GM18511 (cell line): ENCODE results near the gene PGLYRP2.
A peak's percentile ranks its signal among the peaks of the same experiment; 100 is the strongest.

ENCODE experiments used
- ATAC-seq: cut with Tn5 transposase; IDR thresholded peaks from one replicate; pipeline ENCODE4 v1.9.1; 2021; ENCODE audit warnings: mild to moderate bottlenecking, moderate library complexity; ENCODE audit not compliant: unreplicated experiment

PGLYRP2 gene

DNA sequence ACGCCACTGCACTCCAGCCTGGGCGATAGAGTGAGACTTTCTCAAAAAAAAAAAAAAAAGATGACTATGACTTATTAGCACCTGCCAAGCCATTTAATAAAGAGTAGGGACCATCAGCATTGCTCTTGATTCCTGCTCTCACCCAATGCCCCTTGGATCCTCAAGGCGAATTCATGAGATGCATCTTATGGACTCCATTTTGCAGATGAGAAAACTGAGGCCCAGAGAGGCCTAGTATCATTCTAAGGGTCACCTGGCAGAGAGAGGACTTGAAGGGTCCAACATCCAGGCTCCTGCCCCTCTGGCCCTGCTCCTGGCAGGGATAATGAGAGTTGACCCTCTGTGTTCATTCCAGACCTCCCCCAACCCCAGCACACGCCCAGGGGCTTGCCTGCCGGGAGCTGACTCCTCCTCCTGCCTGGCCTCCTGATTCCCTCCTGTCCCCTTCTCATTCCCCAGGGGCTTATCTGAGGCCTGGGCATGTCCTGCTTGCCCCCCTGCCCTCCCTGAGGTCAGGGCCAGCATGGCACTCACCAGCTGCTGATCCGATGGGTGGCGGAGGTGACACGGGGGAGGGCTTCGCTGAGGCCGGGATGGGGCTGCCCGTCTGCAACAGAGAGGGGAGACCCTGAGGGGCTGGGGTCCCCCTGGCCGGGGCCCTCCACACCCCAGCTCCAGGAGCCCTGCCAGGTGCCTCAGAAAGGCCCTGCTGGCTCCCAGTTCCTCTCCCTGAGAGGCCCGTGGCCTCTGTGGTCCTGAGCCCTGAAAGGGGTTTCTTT lies 37.0 kb downstream of the PGLYRP2 start:
- no peak for ATAC-seq

DNA sequence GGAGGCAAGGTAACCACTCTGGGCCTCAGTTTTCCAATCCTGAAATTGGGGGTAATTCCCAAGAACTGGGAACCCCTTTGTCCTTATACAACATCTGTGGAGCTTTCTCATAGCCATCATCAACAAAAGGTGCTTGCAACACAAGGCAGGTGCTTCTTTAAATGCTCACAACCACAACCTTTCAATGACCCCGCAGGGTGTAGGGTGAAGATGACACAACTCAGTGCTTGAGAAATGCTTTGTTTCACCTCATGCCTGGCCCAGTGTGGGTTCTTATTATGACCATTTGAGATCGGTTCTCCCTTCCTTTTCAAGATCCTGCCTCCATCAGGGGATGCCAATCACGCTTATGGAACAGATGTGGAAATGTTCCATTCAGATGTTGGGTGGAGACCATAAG lies 38.0 kb downstream of the PGLYRP2 start:
- no peak for ATAC-seq

DNA sequence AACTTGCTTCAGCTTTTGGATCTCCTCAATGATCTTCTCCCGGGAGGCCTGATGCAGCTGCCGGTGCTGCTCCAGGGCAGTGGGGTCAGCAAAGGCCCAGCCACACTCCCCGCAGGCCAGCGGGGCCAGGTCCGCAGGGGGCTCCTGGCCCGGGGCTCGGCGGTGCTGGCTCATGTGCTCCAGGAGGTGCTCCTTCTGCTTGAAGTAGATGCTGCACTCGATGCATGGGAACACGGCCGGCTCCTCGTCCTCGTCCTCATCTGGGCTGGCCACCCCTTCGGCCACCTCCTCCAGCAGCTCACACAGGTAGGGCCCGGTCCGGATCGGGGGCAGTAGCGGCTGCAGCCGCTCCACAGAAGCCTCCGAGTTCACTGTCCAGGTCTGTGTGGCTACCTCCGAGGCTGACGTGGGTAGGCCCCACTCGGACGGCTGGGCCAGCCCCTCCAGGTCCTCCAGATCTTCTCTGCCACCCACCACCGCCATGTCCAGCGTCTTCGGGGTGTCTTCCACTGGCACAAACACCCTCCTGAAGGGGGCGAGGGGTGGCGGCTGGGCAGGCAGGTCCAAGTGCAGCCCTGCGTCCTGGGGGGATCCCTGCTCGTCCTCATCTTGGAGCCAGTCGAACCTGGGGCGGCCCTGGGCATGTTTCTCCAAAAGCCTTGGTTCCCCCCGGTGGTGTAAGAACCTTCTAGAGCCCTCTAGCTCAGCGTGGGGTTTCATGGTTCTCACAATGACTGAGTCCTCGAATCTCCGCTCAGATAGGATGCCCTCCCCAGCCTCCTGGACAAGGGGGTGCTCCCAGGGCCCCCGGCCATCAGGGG lies 39.3 kb downstream of the PGLYRP2 start:
- no peak for ATAC-seq

DNA sequence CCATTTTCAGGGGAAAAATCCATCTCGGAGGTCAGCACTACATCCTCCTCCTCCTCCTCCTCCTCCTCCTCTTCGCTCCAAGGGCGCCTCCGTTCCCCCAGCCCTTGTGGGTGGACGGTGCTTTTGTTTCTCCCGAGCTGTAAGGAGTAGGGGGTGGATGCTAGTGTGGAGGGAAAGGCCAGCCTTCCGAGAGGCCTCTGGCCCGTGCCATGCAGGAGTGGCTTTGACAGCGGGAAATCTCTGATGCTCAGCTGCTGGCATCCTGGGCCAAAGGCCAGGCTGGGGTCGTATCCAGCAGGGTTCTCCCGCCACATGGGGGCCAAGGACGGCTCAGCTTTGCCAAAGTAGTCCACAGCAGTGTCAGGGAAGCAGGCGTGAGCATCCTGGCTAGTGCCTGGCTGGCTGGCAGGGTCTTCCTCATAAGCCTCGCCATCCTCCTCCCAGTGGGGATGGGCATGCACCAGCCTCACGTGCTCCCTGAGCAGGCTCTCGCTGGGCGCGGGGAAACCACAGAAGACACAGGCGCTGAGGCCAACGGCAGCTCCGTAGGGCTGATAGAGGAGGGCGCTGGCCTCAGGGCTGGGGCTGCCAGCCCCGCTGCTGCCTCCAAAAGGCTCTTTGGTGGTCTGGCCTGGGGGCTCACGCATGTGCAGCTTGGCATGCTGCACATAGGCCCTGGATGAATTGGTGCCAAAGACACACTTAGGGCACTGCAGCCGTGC lies 40.1 kb downstream of the PGLYRP2 start:
- ATAC-seq: no peak

DNA sequence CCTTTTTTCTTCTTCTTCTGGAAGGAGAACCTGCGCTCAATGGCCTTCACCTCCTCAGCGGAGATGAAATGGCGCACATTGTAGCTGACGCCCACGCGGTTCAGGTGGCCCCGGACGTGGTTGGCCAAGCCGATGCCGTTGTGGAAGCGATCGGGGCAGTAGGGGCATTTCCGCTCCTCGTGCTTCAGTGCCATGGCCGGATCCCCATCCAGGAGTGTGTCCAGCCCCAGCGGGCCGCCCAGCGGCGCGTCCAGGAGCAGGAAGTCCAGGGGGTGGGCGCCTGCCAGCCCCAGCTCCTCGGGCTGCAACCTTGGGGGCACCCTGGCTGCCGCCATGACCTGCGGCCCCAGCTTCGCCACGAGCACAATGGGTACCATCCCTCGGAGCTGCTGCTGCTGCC lies 40.7 kb downstream of the PGLYRP2 start:
- ATAC-seq: no peak

DNA sequence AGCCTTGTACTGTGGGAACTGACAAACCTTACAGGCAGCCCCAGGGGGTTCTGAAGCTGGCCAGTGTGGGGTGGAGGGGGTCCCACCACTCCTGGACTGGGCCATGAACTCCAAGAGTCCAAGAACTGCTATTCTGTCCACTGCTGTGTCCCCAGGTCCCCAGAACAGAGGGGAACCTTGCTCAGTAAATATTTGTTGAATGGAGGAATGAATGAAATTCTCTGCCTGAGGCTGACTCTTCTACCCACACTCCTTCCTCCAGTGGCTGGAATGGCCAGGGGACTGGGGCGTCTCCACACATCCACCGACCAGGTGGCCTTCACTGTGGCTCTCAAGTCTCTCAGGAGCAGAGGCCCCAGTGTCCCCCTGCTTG lies 41.2 kb downstream of the PGLYRP2 start:
- no peak for ATAC-seq

DNA sequence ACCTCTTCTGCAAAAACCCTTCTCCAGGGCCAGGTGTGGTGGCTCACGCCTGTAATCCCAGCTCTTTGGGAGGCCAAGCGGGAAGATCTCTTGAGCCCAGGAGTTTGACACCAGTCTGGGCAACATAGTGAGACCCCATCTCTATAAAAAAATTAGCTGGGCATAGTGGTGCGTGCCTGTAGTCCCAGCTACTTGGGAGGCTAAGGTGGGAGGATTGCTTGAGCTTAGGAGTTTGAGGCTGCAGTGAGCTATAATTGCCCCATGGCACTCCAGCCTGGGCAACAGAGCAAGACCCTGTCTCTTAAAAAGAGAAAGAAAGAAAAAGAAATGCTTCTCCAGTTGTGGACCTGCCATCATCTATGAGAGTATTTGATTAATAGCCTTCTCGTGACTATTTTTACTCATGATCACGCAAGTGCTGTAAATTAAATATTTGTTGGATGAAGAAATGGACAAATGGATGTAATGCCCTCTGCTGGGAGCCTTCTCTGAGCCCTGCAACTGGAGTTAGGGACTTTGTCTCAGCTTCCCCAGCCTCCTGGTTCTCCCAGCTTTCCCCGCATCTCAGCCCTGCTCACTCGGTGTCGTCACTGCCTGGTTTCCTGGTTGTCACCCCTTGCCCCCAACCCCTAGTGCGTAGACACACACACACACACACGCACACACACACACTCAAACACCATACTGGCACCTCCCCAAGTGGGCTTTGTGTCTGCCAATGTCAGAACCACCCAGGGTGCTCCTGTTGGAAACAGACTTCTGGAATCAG lies 41.8 kb downstream of the PGLYRP2 start:
- no peak for ATAC-seq

DNA sequence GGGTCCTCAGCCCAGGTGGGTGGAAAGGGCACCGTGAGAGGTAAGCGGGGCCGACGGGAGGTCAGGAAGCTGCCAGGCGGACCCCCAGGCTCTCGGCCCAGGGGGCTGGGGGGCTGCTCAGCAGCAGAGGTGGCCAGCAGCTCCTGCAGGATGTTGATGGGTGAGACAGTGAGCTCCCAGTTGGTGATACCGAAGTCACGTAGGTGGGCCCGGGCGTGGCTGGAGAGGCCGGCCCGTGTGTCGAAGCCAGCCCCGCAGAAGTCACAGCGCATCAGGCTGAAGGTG lies 42.5 kb downstream of the PGLYRP2 start:
- ATAC-seq: no peak

DNA sequence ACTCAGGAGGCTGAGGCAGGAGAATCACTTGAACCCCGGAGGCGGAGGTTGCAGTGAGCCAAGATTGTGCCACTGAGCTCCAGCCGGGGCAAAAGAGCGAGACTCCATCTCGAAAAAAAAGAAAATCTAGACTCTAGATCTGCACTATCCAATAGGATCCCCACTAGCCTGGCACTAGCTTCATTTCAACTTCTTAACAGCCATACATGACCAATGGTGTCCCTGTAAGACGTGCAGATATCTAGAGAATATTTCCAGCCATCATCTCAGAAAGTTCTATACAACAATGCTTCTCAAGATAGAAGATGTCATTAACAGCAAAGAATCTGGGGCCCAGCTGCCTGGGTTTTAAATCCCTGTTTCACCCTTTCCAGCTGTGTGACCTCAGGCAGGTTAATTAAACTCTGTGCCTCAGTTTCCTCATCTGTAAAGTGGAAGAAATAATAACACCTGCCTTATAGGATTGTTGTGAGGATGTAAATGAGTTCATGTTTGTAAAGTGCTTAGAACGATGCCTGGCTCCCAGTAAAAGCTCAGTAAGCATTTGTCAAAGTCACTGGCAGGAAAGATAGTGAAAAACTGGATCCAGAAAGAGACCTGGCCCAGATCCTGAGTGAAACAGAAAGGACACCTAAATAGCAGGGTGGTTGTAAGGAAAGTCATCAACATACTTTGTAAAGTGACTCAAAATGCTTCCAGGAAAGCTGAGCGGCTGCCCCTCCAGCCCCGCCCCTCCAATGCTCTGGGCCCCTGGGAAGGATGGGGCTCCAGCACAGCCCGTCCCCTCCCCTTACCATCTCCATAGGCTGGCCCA lies 43.1 kb downstream of the PGLYRP2 start:
- ATAC-seq: no peak

DNA sequence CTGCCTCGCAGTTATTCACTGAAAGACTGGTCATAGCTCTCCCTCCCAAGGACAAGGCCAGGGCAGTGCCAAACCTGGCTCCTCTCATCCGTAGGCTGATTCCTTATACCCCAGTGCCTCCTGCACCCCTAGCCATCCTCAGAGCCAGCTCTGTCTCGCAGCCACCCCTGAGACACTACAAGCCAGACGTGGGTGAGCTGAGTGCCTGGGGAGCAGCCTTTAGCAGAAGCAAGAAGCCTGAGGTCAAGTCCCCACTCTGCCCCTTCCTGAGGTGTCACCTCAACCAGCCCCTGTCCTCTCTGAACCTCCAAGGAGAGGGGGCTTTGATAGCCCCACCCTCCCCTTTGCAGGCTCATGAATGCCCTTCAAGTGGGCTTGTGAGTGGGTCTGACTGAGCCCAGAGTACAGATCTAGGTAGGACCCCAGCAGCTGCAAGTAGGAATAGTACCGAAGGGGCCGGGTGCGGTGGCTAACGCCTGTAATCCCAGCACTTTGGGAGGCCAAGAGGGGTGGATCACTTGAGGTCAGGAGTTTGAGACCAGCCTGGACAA lies 45.7 kb downstream of the PGLYRP2 start:
- ATAC-seq: no peak

DNA sequence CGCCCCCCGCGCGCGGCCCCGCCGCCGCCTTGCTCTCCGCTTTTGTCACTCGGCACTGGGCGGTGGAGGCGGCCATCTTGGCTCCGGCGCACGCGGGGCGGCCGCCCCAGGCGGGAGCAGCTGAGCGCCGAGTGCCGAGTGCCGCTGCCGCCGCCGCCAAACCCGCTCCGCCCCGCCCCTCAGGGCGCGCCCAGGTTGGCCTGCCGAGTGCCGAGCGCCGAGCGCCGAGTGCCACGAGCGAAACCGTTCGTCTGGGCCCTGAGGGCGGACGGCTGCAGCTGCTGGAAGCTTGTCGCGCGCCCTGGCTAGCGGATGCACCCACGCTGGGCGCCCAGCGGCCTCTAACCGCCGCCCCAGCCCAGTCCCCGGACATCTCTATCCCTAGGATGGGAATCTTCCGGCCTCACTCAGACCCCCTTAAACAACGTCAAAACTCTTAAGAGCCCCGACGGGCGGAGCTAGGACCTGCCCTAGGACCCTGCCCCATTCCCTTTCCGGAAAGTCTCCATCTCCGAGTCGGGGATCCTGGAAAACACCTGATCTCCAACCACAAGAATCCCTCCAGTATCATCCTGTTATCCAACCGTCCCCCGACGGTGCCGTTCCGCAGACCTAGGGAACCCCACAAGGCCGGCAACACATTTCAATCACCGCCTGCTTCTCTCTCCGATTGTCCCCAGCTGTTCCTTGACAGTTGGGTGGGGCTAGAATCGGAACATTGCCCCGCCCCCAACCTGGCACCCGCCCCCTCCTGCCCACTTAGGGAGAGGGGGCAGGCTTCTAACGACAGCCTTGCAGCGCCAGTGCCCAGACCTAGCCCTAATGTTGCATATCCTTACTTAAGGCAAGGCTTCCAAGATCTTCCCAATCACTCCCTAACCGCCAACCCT lies 46.4 kb downstream of the PGLYRP2 start:
- ATAC-seq: peak; percentile 84

DNA sequence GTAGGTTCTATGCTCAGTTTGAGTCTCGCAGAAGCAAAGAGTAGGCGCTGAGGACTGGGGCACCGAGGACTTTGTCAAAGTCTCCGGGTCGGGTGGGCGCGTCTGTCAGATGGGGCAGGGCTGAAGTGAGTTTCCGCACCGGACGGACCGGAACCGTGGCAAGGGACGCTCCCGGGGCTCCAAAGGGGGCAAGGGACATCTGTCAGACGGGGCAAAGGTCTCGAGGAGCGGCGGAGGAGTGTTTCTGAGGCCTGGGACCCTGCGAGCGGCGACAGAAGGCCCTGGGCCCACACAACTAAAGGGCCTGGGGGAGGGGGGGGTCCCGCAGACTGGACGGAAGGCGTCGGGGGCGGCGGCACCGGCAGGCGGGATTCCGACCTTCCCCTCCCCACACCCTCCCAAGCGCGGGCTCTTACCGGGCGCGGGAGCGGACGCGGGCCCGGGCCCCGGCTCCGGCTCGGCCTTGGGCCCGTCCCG lies 47.2 kb downstream of the PGLYRP2 start:
- ATAC-seq: no peak

DNA sequence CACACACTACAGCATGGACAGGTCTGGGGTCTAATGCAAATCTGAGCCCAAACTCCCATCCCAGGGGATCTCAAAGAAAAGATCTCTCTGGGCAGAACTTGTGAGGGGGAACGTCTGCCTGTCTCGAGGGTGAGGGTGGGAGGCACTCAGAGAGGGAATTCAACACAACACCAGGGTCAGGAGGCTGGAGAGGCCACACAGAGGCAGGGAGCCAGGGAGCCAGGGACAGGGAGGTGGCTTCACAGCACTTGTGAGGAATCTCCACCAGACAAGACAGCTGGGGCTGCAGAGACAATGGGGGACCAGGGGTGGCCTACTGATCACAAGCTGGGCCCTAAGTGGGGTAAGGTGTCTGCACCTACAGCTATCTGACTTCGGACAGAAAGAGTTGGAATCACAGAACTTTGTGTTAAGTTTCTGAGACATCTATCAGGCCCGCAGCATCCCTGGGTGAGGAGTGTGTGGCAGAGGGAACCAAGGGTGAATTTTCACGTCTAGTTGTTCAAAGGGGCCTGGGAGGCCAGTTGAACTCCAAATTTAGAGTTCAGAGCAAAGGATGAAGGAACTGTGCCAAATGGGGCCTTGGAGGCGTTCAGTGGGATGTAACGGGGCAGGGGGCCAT lies 47.8 kb downstream of the PGLYRP2 start:
- ATAC-seq: no peak

DNA sequence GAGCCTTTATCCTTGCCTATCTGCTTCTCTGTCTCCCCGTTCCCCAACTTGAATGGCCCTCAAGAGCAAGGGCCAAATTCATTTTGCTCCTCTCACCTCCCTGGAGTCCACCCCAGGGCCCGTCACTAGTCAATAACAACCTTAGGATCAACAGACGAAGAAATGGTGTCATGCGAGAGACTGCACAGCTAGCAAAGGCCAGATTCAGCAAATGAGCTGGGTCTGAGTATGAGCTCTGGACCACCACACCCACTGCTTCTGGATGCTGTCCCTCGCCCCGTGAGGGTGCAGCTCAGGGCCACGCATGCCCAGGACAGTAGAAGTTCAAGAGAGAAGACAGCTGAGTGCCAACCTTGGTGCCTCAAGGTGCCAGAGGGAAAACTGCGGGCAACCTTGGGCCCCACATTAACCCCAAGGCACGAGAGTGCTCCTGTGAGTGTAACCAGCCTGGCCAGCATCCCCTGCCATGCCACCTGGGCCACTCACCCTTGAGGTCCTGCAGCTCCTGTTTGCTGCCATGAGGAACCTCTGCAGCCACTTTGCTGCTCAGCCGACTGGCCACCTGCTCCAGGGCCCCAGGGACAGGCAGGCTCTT lies 48.7 kb downstream of the PGLYRP2 start:
- ATAC-seq: no peak

DNA sequence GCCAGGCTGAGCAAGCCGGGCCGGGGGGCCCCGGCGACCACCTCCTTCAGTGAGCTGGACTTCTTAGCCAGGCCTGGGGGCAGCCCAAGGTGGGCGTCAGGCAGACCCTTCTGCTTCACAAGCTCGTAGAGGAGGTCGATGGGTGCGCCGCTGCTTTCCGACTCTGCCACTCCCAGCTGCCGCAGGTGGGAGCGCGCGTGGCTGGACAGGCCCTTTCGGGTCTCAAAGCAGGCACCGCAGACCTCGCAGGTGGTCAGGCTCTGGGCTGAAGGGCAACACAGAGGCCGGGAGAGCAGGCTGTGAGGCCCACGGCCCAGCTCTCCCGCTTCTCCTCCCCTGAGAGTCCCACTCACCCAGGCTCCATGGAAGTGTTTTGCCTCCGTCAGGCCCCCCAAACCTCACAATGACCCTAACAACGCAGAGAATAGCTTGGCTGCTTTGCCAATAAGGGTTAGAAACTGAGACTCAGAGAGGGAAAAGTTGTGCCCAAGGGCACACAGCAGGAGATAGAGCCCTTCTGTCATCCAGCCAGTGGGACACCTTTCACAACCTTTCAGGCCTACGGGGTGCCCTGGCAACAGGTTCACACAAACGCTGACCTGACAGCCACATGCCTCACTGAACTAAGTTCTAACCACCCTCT lies 49.4 kb downstream of the PGLYRP2 start:
- no peak for ATAC-seq

DNA sequence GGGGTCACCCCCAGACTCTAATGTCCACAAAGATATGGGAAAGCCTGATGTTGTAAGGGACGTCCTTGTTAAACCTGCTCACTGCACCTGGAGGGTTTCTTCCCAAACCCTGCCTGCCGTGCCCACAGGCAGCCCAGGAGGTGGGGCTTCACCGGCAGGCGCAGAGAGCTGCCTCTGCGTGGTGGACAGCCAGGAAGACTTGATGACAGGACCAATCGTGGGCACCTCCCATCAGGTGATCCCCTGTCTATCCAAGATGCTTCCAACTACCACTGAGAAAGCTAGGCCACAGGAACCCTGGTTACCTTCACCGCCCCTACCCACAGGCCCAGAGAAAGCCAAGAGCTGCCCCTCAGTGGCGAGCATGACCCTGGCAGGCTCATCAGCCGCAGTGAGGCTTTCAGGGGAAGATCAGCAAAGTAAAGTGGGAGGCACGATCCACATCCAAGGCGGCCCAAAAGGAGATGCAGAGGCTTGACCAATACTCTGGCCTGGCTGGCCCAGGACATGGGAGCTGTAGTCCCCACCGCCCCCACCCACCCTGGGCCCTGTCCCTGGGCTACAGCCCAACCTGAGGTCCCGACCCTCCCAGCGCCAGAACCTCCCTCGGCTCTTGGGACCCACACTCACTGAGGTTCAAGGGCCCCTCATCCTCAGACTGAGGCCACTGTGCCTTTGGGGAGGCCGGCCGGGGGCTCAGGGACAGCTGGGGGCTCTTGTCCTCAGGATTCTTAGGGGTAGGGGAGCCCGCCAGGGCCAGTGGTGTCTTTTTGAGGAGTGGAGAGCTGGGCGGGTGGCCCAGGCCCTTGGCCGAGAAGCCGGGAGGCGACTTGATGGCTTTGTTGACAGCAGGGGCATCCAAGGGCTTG lies 50.1 kb downstream of the PGLYRP2 start:
- no peak for ATAC-seq
